GM21447 (cell line): ENCODE data around the gene TNFSF13.
"Not testable (repeated sequence)": the region's sequence is repeated elsewhere in the genome, so short reads cannot be mapped to it uniquely, and the experiment has no call there.

ENCODE experiments used
- ATAC-seq: cut with Tn5 transposase; IDR thresholded peaks from one replicate; pipeline ENCODE4 v1.9.1; 2021; ENCODE audit not compliant: unreplicated experiment

TNFSF13 gene

DNA sequence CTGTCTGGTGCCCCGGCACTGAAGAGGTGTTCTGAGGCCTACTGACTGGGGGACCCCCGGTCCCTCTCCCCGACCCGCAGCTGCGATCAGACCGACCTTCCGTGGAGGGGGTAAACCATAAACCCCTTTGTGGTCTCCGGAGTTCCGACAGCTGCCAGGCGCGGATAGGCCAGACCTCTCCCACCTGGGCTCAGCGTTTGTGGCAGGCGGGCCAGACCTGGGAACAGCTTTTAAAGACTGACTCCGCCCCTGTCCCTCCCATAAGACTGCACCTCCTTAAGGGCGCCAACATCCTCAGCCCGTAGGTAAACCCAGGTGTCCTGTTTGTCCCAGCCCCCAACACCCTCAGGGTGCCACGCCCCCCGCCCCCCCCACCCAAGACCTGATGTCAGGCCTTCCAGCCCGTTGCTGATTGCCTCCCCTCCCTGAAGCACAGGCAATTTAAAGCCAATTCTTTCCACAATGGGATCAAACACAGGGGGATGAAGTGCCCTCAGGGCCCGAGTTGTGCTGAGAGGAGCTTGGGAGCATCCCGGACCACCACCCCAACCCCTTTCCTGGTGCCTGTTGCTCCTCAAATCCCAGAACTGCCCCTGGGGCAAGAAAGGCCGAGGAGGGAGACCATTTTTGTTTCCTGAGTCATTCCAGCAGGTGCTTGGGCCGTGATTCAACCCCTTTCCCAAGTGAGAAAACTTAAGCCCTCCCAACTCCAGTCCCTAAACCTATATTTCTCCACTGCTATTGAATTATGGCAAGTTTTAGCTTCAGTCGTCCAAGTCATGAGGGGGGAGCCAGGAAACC lies 31.5 kb downstream of the TNFSF13 start, which contains the start of gene SOX15:
TSS of gene SOX15 (minus strand) at position 204 of the 801 bp plus-strand sequence. CDS start 418 bp downstream, outside the sequence.
- ATAC-seq = no peak

DNA sequence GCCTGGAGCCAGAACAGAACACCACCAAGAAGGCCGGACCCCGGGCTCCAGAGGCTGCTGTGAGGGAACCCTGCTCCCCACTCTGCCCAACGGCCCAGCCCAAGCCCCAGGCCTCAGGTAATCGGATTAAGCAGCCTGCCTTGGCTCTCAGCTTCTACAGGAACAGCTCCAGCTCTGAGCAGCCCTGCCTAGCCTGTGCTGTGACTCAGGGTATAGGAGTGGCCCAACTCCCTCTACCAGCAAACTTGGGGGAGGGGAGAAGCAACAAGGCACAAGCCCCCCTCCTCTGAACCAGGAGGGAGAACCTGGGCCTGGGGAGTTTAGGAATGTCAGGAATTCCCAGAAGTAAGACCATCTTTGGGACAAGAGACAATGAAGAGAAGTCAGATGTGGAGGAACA lies 32.2 kb downstream of the TNFSF13 start:
- ATAC-seq = no peak

DNA sequence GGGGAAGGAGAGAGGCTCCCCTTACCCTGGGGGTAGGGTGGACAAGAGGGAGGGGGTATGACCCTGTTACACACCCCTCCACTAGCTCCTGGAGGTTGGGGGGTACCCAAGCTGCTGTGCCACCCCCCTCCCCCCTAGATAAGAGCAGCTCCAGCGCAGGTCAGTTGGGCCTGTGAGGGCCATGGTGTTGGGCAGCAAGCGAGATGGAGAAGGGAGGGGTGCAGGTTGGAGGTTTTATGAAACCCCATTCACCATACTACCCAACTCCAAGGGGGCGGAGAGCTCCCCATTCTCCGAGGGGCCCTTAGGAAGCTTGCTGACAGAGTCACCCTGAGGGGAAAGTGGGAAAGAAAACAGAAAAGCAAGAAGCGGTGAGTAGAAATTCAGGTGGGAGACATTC lies 33.0 kb downstream of the TNFSF13 start:
- no peak for ATAC-seq

DNA sequence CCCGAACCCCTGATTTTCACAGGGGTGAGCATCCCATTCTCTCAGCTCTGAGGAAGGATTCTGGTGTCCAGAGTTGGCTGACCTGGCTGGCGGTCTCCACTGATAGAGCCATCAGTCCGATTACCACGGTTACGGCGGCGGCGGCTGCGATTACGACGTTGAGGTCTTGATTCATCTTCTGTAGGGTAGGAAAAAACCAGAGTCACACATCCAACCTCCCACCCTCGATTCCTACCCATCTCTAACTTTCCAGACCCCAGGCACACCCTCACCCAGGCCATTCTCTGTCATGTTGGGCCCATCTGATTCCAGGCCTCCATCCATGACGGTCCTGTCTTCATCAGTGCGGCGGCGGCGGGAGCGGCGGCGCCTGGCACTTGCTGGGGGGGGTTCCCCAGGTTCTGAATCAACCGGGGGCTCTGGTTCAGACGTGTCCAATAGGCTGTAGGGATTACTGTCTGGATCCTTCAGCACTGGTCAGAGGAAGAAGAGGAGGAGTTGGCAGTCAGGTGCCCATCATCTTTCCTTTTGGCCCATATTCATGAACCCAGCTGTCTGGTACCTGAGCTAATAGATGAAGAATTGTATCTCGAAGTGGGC lies 34.0 kb downstream of the TNFSF13 start:
- ATAC-seq = no peak

DNA sequence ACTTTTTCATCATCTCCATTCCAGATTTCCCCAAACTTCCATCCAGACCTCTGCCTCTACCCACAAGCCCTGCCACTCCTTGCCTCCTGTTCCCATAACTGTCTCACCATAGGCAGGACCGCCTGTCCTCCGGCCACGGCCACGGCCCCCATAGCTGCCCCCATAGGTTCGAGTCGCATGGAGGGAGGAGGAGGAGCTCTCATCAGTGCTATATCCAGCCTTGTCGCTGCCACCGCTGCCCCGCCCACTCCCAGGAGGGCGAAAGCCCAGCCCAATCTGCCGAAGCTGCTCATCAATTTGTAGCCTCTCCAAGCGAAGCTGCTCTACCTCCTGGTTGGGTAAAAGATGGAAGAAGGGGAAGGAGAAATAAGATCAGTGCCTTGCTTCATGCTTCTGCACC lies 34.7 kb downstream of the TNFSF13 start:
- ATAC-seq = no peak

DNA sequence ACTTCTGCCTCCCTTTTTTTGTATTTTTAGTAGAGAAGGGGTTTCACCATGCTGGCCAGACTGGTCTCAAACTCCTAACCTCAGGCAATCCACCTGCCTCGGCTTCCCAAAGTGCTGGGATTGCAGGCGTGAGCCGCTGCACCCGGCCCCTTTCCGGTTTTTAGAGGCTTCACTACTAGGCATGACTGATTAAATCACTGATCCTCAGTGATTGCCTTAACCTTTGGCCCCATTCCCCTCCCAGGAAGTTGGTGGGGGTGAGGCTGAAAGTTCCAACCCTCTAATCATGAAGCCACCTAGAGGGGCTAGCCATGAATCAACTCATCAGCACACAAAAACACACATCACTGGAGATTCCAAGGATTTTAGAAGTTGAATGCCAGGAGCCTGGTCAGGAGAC lies 39.0 kb downstream of the TNFSF13 start:
- not testable (repeated sequence) for ATAC-seq

DNA sequence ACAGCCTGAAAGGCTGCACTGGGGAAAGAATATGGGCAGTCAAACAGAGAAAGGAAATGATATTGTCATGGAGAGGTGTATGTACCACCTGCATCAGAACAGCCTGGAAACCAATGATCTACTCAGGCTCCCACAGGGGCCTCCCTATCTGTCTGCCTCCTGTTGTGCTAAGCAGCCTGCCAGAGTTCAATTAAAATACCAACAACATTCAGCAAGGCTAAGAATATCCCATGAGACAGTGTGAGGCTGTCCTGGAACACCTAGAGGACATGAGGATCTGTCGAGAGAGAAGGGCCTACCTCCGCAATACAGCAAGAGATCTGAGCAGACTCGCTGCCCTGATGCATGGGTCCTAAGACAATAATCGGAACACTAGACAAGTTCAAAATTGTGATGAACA lies 47.7 kb downstream of the TNFSF13 start:
- no peak for ATAC-seq

DNA sequence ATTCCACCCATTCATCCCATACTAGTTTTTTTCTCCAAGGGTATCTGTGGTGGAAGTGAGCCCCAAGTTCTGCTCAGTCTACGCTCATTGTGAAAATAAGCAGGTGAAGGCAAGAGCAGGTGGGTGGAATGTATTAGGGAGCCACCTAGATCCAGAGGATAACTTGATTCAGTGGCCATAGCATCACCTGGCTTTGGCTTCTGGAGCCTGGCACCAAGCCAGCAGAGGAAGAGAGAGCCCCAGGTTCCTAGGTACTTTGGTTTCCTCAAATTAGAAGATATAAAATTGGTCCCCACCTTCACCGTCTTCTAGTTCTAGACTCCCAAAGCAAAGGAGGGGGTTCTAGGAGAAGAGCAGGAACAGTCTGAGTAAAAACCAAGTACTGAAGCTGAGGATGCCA lies 52.1 kb downstream of the TNFSF13 start:
- no peak for ATAC-seq
